Measurements from ENCODE around the gene TMEM184C. TPM values are rescaled to one million over a fixed set of nuclear protein-coding genes. Genes with fewer than 3 reads are reported as not detected.

The TMEM184C gene
- total and polyA plus RNA-seq, 2 experiments from 2014 or later = 15.1 to 42.2 TPM

GRCh38 chr4:147594107-147594506 lies 23.1 kb upstream of the TMEM184C start:
- H3K4me1 ChIP-seq (ENCODE audit: insufficient read depth) = peaks cover 3% of the 10 kb centered on the region; the same call in 1 of the 2 replicates

GRCh38 chr4:147594578-147594977 lies 22.6 kb upstream of the TMEM184C start:
- no peak for ATAC-seq
- H3K9me2 ChIP-seq (ENCODE audit: insufficient read depth) = 0 out of 2 replicates have a peak, but pooled peaks cover 1% of the 10 kb centered on the region
- H3K4me3 ChIP-seq = no peak overlapping the region
- H3K4me2 ChIP-seq = no peak overlapping the region
- no peak for DNase-seq (ENCODE audit: low spot score)
- peaks cover 3% of the 10 kb centered on the region; the same call in 1 of the 2 replicates for H3K4me1 ChIP-seq (ENCODE audit: insufficient read depth)
- H3K27ac ChIP-seq (ENCODE audit: low read depth) = no peak overlapping the region
- H2AFZ ChIP-seq = no peak overlapping the region
- no peaks in the 10 kb centered on the region for H4K20me1 ChIP-seq (replicated peaks; ENCODE audit: insufficient read depth)
- H3K27me3 ChIP-seq (ENCODE audit: insufficient read depth) = no peaks in the 10 kb centered on the region
- H3K79me2 ChIP-seq (replicated peaks; ENCODE audit: insufficient read depth) = no peaks in the 10 kb centered on the region
- no peaks in the 10 kb centered on the region for H3K27me3 Mint-ChIP-seq (ENCODE audit: insufficient read depth, low read depth, poor library complexity)
- no peaks in the 10 kb centered on the region for H3K36me3 ChIP-seq (ENCODE audit: insufficient read depth)
- H3K4me3 Mint-ChIP-seq = no peak overlapping the region
- H3K27ac Mint-ChIP-seq = no peak overlapping the region
- no peaks in the 10 kb centered on the region for H3F3A ChIP-seq (replicated peaks; ENCODE audit: low read depth)
- H3K9me3 Mint-ChIP-seq = no peaks in the 10 kb centered on the region; the same call in 2 of the 3 replicates
- peaks cover 19% of the 10 kb centered on the region for H3K4me1 Mint-ChIP-seq
- no peaks in the 10 kb centered on the region for H3K36me3 Mint-ChIP-seq (ENCODE audit: low read depth)
- TF ChIP-seq ETS1 (IDR thresholded peaks at IDR 0.05) (no peak), ZNF331 (CRISPR knock-in tag; IDR thresholded peaks at IDR 0.05; ENCODE audit: low read depth) (no peak), CTCF (conservative IDR thresholded peaks at IDR 0.05; ENCODE audit: low read depth in 2 of 2) (no peak), ZNF114 (CRISPR knock-in tag; IDR thresholded peaks at IDR 0.05) (no peak), STAT1 (IDR thresholded peaks at IDR 0.05; ENCODE audit: unreplicated experiment) (no peak), NANOG (IDR thresholded peaks at IDR 0.05; ENCODE audit: borderline replicate concordance) (no peak), EZH2phosphoT487 (IDR thresholded peaks at IDR 0.05; ENCODE audit: unreplicated experiment) (no peak), POLR2AphosphoS5 (IDR thresholded peaks at IDR 0.05; ENCODE audit: low read depth) (no peak)

More at GRCh38 chr4:147594107-147594506, 23.1 kb upstream of the TMEM184C start:
- no peaks in the 10 kb centered on the region for H3F3A ChIP-seq (replicated peaks; ENCODE audit: low read depth)
- no peaks in the 10 kb centered on the region; the same call in 2 of the 3 replicates for H3K9me3 Mint-ChIP-seq
- H3K9me2 ChIP-seq (ENCODE audit: insufficient read depth) = no peaks in the 10 kb centered on the region
- H3K79me2 ChIP-seq (replicated peaks; ENCODE audit: insufficient read depth) = no peaks in the 10 kb centered on the region
- peaks cover 17% of the 10 kb centered on the region; the same call in 2 of the 3 replicates for H3K4me1 Mint-ChIP-seq
- H4K20me1 ChIP-seq (replicated peaks; ENCODE audit: insufficient read depth) = no peaks in the 10 kb centered on the region
- H3K27me3 Mint-ChIP-seq (ENCODE audit: insufficient read depth, low read depth, poor library complexity) = no peaks in the 10 kb centered on the region
- no peak overlapping the region for H3K4me3 ChIP-seq
- no peak overlapping the region for H3K27ac Mint-ChIP-seq
- no peak overlapping the region for H3K4me3 Mint-ChIP-seq
- H2AFZ ChIP-seq = no peak overlapping the region
- H3K27me3 ChIP-seq (ENCODE audit: insufficient read depth) = no peaks in the 10 kb centered on the region
- no peak overlapping the region for H3K27ac ChIP-seq (ENCODE audit: low read depth)
- no peaks in the 10 kb centered on the region for H3K36me3 ChIP-seq (ENCODE audit: insufficient read depth)
- peak; percentile 41 to 55 for TF ChIP-seq CTCF (conservative IDR thresholded peaks at IDR 0.05; ENCODE audit: low read depth in 2 of 2)
- no peak for TF ChIP-seq STAT1 (IDR thresholded peaks at IDR 0.05; ENCODE audit: unreplicated experiment)
- no peak for TF ChIP-seq EZH2phosphoT487 (IDR thresholded peaks at IDR 0.05; ENCODE audit: unreplicated experiment)
- no peak for TF ChIP-seq POLR2AphosphoS5 (IDR thresholded peaks at IDR 0.05; ENCODE audit: low read depth)
- peak; percentile 41 for DNase-seq (ENCODE audit: low spot score)
- ATAC-seq = no peak; the same call in 2 of the 3 replicates
- no peak overlapping the region for H3K4me2 ChIP-seq
- H3K36me3 Mint-ChIP-seq (ENCODE audit: low read depth) = no peaks in the 10 kb centered on the region
